SK-N-SH treated with all-trans-retinoic acid at 6 μM for 48 hours (cell line): Measurements from ENCODE around the gene SLC35B2.

Source experiments
- ARNTL ChIP-seq: fragments of 450-650 bp; formaldehyde crosslinking; IDR thresholded peaks from 2 replicates; pipeline ENCODE4 v1.5.0; 2020; ENCODE audit warnings: low read depth, mild to moderate bottlenecking, moderate library complexity, borderline replicate concordance
- PATZ1 ChIP-seq: fragments of 250-450 bp; sonication (Bioruptor Pico); IDR thresholded peaks from 2 replicates; pipeline ENCODE4 v1.8.0; 2020; ENCODE audit warnings: mild to moderate bottlenecking, moderate library complexity, borderline replicate concordance
- ZFP3 ChIP-seq: fragments of 250-450 bp; sonication (Bioruptor Pico); IDR thresholded peaks from 2 replicates; pipeline ENCODE4 v1.5.0; 2020; ENCODE audit warnings: mild to moderate bottlenecking, moderate library complexity

GRCh38 chr6:44224029-44224964 lies 33.0 kb downstream of the SLC35B2 start:
- TF ChIP-seq PATZ1 (CRISPR knock-in tag) (no peak), ARNTL (CRISPR knock-in tag) (no peak), ZFP3 (no peak)
